OCI-LY1 (cell line): ENCODE results near the gene CIAO1.

Experiments
- CTCF ChIP-seq: fragments of 200-600 bp; sonication (generic), shearing (Covaris generic); IDR thresholded peaks from 2 replicates; pipeline ENCODE4 v1.5.1; 2017; ENCODE audit warnings: mild to moderate bottlenecking, antibody characterized with exemption, low read length, moderate library complexity, mixed read lengths
- EZH2 ChIP-seq: fragments of 200-600 bp; sonication (generic), shearing (Covaris generic); IDR thresholded peaks from 2 replicates; pipeline ENCODE4 v1.8.0; 2017; ENCODE audit warnings: borderline replicate concordance, mixed run types, mild to moderate bottlenecking, antibody characterized with exemption, low read length, moderate library complexity, mixed read lengths

DNA sequence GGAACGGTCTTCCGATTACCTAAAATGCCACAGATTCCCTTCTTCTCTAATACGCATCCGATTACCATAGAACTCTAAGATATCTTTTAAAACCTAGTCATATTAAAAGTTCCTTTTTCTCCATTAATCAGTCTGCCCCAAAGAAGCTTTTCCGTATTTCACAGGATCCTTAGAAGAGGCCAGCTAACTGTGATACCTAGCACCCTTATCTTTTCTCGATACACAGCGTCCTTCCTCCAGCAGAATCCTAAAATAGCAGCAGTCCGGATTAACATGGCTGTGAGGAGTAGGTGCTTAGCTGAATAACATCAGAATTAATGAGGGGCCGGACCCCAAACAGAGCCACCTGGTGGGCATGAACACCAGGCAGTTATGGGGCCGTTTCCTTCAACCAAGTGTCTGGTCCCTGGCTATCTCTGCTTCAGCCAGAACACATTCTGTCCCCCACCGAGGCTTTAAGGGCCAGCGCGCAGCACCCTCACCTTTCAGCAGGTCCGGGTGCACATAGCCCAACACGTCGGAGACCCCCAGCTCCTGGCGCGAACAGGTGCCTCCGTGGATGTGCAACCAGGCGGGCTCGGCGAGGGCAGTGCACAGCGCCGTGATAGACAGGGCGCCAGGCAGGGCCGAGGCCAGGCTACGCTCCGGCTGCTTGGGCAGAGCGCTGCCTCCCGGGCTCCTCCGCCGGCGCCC, 1.2 kb upstream of the CIAO1 start:
- TF ChIP-seq CTCF (peak; percentile 74), EZH2 (no peak)
